Measurements from ENCODE around the gene TEX26.

The TEX26 gene

GRCh38 chr13:30918662-30919405, 13.6 kb upstream of the TEX26 start:
- no peak overlapping the region for H3K4me3 ChIP-seq (ENCODE audit: low read depth, low read length)
- H3K27ac ChIP-seq (ENCODE audit: extremely low read depth, low read depth, low read length), result no peak overlapping the region
- POLR2A ChIA-PET, result no interaction called here
- TF ChIP-seq ZNF398 (tag by site-specific recombination; IDR thresholded peaks at IDR 0.05) (no peak), SCRT1 (tag by site-specific recombination; IDR thresholded peaks at IDR 0.05; ENCODE audit: borderline replicate concordance) (no peak), ZNF76 (tag by site-specific recombination; IDR thresholded peaks at IDR 0.05; ENCODE audit: borderline replicate concordance, low read depth) (no peak), ZNF530 (tag by site-specific recombination; IDR thresholded peaks at IDR 0.05; ENCODE audit: low read depth) (no peak), ZNF677 (tag by site-specific recombination; IDR thresholded peaks at IDR 0.05) (no peak)
- H3K9me3 ChIP-seq (ENCODE audit: control insufficient read depth, insufficient read depth, low read depth, low read length), result no peaks in the 10 kb centered on the region
- CTCF ChIA-PET, result interaction anchor here (1.9 kb wide), 1 partner anchor 26 kb away, joined by 4 read pairs; no protein-coding TSS in a partner anchor
- no peaks in the 10 kb centered on the region for H3K4me1 ChIP-seq (ENCODE audit: control insufficient read depth, insufficient read depth, low read length)
- H3K36me3 ChIP-seq (ENCODE audit: control insufficient read depth in 2 of 2, insufficient read depth in 1 of 2, low read length in 2 of 2), result no peaks in the 10 kb centered on the region

DNA sequence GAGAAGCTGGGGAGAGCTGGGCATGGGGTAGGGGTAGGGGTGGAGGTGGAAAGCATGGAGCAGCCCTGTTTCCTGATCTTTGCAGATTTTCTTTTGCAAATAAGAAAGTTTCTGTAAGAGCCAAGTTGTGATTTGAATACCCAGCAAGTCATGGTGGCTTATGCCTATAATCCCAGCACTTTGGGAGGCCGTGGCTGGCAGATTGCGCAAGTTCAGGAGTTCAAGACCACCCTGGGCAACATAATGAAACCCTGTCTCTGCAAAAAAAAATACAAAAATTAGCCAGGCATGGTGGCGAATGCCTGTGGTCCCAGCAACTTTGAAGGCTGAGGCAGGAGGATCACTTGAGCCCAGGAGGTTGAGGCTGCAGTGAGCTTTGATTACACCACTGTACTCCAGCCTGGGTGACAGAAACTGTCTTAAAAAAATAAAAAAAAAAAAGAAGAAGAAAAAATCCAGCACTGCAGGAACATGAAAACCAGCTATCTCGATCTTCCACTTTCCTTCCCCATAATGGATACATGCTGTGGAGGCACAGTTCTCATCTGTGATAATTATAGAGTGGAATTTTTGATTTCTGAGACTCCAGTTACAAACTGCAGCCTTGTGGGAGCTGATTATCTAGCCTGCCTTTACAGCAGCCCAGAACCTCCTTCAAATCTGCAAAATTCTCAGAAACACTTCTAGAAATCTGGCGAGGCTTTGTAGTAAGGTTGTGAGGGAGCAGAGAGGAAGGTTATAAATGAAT, 12.1 kb upstream of the TEX26 start:
- no peak for TF ChIP-seq ZNF791 (tag by site-specific recombination; IDR thresholded peaks at IDR 0.05)
- TF ChIP-seq ZBTB10 (tag by site-specific recombination; IDR thresholded peaks at IDR 0.05), result no peak
- no peak for TF ChIP-seq ZNF514 (tag by site-specific recombination; IDR thresholded peaks at IDR 0.05)
- ChIA-PET CTCF (interaction anchor here (1.9 kb wide), 1 partner anchor 28 kb away, joined by 4 read pairs; no protein-coding TSS in a partner anchor), POLR2A (no interaction called here)
- Histone ChIP-seq H3K27ac (ENCODE audit: extremely low read depth, low read depth, low read length) (no peak overlapping the region), H3K4me3 (ENCODE audit: low read depth, low read length) (no peak overlapping the region), H3K9me3 (ENCODE audit: control insufficient read depth, insufficient read depth, low read depth, low read length) (no peaks in the 10 kb centered on the region), H3K4me1 (ENCODE audit: control insufficient read depth, insufficient read depth, low read length) (no peaks in the 10 kb centered on the region), H3K36me3 (ENCODE audit: control insufficient read depth in 2 of 2, insufficient read depth in 1 of 2, low read length in 2 of 2) (no peaks in the 10 kb centered on the region)

GRCh38 chr13:30923418-30923817, 9.0 kb upstream of the TEX26 start:
- CTCF ChIA-PET, result interaction anchor here (0.6 kb wide), 1 partner anchor 26 kb away, joined by 3 read pairs; no protein-coding TSS in a partner anchor
- H3K9me3 ChIP-seq (ENCODE audit: control insufficient read depth, insufficient read depth, low read depth, low read length), result no peaks in the 10 kb centered on the region
- POLR2A ChIA-PET, result no interaction called here
- H3K4me1 ChIP-seq (ENCODE audit: control insufficient read depth, insufficient read depth, low read length), result no peaks in the 10 kb centered on the region
- H3K27ac ChIP-seq (ENCODE audit: extremely low read depth, low read depth, low read length), result no peak overlapping the region
- no peaks in the 10 kb centered on the region for H3K36me3 ChIP-seq (ENCODE audit: control insufficient read depth in 2 of 2, insufficient read depth in 1 of 2, low read length in 2 of 2)
- H3K4me3 ChIP-seq (ENCODE audit: low read depth, low read length), result no peak overlapping the region
- TF ChIP-seq, protein P1, sequence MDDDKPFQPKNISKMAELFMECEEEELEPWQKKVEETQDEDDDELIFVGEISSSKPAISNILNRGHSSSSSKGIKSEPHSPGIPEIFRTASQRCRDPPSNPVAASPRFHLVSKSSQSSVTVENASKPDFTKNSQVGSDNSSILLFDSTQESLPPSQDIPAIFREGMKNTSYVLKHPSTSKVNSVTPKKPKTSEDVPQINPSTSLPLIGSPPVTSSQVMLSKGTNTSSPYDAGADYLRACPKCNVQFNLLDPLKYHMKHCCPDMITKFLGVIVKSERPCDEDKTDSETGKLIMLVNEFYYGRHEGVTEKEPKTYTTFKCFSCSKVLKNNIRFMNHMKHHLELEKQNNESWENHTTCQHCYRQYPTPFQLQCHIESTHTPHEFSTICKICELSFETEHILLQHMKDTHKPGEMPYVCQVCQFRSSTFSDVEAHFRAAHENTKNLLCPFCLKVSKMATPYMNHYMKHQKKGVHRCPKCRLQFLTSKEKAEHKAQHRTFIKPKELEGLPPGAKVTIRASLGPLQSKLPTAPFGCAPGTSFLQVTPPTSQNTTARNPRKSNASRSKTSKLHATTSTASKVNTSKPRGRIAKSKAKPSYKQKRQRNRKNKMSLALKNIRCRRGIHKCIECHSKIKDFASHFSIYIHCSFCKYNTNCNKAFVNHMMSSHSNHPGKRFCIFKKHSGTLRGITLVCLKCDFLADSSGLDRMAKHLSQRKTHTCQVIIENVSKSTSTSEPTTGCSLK (tag by site-specific recombination; IDR thresholded peaks at IDR 0.05), result no peak
- TF ChIP-seq ZNF16 (tag by site-specific recombination; IDR thresholded peaks at IDR 0.05; ENCODE audit: low read depth) (no peak), ZBTB21 (tag by site-specific recombination; IDR thresholded peaks at IDR 0.05) (no peak), ZNF280D (tag by site-specific recombination; IDR thresholded peaks at IDR 0.05) (no peak)
- TF ChIP-seq, protein P2, sequence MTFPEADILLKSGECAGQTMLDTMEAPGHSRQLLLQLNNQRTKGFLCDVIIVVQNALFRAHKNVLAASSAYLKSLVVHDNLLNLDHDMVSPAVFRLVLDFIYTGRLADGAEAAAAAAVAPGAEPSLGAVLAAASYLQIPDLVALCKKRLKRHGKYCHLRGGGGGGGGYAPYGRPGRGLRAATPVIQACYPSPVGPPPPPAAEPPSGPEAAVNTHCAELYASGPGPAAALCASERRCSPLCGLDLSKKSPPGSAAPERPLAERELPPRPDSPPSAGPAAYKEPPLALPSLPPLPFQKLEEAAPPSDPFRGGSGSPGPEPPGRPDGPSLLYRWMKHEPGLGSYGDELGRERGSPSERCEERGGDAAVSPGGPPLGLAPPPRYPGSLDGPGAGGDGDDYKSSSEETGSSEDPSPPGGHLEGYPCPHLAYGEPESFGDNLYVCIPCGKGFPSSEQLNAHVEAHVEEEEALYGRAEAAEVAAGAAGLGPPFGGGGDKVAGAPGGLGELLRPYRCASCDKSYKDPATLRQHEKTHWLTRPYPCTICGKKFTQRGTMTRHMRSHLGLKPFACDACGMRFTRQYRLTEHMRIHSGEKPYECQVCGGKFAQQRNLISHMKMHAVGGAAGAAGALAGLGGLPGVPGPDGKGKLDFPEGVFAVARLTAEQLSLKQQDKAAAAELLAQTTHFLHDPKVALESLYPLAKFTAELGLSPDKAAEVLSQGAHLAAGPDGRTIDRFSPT (tag by site-specific recombination; IDR thresholded peaks at IDR 0.05), result no peak
